Upper lobe of right lung (tissue), 1 donor: Measurements from ENCODE around the gene SLC9A8. TPM values are rescaled to one million over a fixed set of nuclear protein-coding genes. Genes with fewer than 3 reads are reported as not detected.
"Not testable (repeated sequence)": the region's sequence is repeated elsewhere in the genome, so short reads cannot be mapped to it uniquely, and the experiment has no call there.

Experiments
- ATAC-seq: fragments of 200-7000 bp; cut with Tn5 transposase; one replicate; pipeline ENCODE4 v1.9.1; 2020; ENCODE audit warnings: mild to moderate bottlenecking, moderate library complexity
- DNase-seq: peaks from one replicate; pipeline ENCODE4 v3.0.0-alpha.2; 2020
- H3K27ac ChIP-seq: fragments of 200-600 bp; one replicate; pipeline ENCODE4 v1.8.0; 2022
- H3K27me3 ChIP-seq: fragments of 200-600 bp; one replicate; pipeline ENCODE4 v1.8.0; 2022; ENCODE audit warnings: mild to moderate bottlenecking
- H3K36me3 ChIP-seq: fragments of 200-600 bp; one replicate; pipeline ENCODE4 v1.8.0; 2022
- H3K4me1 ChIP-seq: fragments of 200-600 bp; one replicate; pipeline ENCODE4 v1.8.0; 2022
- H3K4me3 ChIP-seq: fragments of 200-600 bp; one replicate; pipeline ENCODE4 v1.8.0; 2022; ENCODE audit warnings: mild to moderate bottlenecking
- H3K9me3 ChIP-seq: fragments of 200-600 bp; one replicate; pipeline ENCODE4 v1.8.0; 2022
- CTCF ChIP-seq: fragments of 200-600 bp; IDR thresholded peaks from one replicate; pipeline ENCODE4 v1.8.0; 2022; ENCODE audit warnings: antibody characterized with exemption
- intact Hi-C: fragments of 100-400 bp; cut with DNase I; formaldehyde crosslinking; loops from one replicate; pipeline ENCODE4 v1.11.0; 2022
- total RNA-seq: library from RNA; stranded (reverse); fragmentation: NEBNext Ultra II Directional; extraction: Animal tissue kit (Norgen Biotek cat#: 25700); gene quantifications from one replicate; pipeline ENCODE4 v1.2.1, GENCODE V29; 2021
- donor health status: DM: no; HTN: yes; CAD: no; lungs with severe emphysema.

Gene SLC9A8
- total RNA-seq, 1 donor from 2014 or later: 15.0 TPM

GRCh38 chr20:49781676-49782075 lies 31.0 kb upstream of the SLC9A8 start:
- H3K4me1 ChIP-seq: peaks cover 2% of the 10 kb centered on the region
- no peaks in the 10 kb centered on the region for H3K9me3 ChIP-seq
- intact Hi-C loops: no loop called here
- TF ChIP-seq CTCF: no peak
- ATAC-seq: no peak
- no peak for DNase-seq
- no peaks in the 10 kb centered on the region for H3K27me3 ChIP-seq
- H3K4me3 ChIP-seq: no peak overlapping the region
- no peaks in the 10 kb centered on the region for H3K36me3 ChIP-seq
- no peak overlapping the region for H3K27ac ChIP-seq

GRCh38 chr20:49782439-49782838 lies 30.2 kb upstream of the SLC9A8 start:
- H3K4me1 ChIP-seq, H3K4me3 ChIP-seq, DNase-seq, intact Hi-C loops, H3K27me3 ChIP-seq, H3K9me3 ChIP-seq, ATAC-seq, H3K27ac ChIP-seq, H3K36me3 ChIP-seq: not testable (repeated sequence)

GRCh38 chr20:49783021-49783995 lies 29.3 kb upstream of the SLC9A8 start:
- DNase-seq, H3K9me3 ChIP-seq, H3K36me3 ChIP-seq, H3K27me3 ChIP-seq, H3K4me1 ChIP-seq, intact Hi-C loops, ATAC-seq, H3K4me3 ChIP-seq, H3K27ac ChIP-seq: not testable (repeated sequence)

- Histone ChIP-seq H3K27me3 (no peaks in the 10 kb centered on the region), H3K36me3 (no peaks in the 10 kb centered on the region), H3K4me1 (peaks cover 4% of the 10 kb centered on the region), H3K27ac (no peak overlapping the region), H3K9me3 (no peaks in the 10 kb centered on the region), H3K4me3 (no peak overlapping the region)
- TF ChIP-seq CTCF: no peak
- intact Hi-C loops: no loop called here
- ATAC-seq: no peak
- no peak for DNase-seq
Measured at GRCh38 chr20:49784291-49784690, 28.3 kb upstream of the SLC9A8 start.

GRCh38 chr20:49785149-49785851 lies 27.3 kb upstream of the SLC9A8 start:
- no peak overlapping the region for H3K27ac ChIP-seq
- DNase-seq (no peak), ATAC-seq (no peak)
- H3K9me3 ChIP-seq: no peaks in the 10 kb centered on the region
- no peaks in the 10 kb centered on the region for H3K27me3 ChIP-seq
- H3K36me3 ChIP-seq: no peaks in the 10 kb centered on the region
- no peak overlapping the region for H3K4me3 ChIP-seq
- H3K4me1 ChIP-seq: peaks cover 13% of the 10 kb centered on the region
- TF ChIP-seq CTCF: no peak
- intact Hi-C loops: no loop called here

GRCh38 chr20:49785852-49786175 lies 26.8 kb upstream of the SLC9A8 start:
- Histone ChIP-seq H3K27ac (no peak overlapping the region), H3K36me3 (no peaks in the 10 kb centered on the region), H3K27me3 (no peaks in the 10 kb centered on the region), H3K4me1 (peaks cover 18% of the 10 kb centered on the region), H3K9me3 (no peaks in the 10 kb centered on the region), H3K4me3 (no peak overlapping the region)
- ATAC-seq: peak; percentile 76
- no peak for TF ChIP-seq CTCF
- DNase-seq: no peak
- intact Hi-C loops: no loop called here
